Measurements from ENCODE around the gene RASSF4.

The RASSF4 gene

DNA sequence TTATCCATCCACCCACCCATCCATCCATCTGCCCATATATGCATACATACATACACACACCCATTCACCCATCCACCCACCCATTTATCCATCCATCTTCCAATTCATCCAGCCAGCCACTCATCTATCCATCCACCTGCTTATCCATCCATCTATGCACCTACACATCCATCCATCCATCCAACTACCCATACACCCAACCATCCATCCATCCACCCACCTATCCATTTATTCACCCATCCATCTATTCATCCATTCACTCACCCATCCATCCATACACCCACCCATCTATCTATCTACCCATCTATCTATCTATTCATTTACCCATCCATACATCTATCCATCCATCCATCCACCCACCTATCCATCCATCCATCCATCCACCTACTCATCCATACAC lies 31.1 kb upstream of the RASSF4 start:
- no peak for DNase-seq

DNA sequence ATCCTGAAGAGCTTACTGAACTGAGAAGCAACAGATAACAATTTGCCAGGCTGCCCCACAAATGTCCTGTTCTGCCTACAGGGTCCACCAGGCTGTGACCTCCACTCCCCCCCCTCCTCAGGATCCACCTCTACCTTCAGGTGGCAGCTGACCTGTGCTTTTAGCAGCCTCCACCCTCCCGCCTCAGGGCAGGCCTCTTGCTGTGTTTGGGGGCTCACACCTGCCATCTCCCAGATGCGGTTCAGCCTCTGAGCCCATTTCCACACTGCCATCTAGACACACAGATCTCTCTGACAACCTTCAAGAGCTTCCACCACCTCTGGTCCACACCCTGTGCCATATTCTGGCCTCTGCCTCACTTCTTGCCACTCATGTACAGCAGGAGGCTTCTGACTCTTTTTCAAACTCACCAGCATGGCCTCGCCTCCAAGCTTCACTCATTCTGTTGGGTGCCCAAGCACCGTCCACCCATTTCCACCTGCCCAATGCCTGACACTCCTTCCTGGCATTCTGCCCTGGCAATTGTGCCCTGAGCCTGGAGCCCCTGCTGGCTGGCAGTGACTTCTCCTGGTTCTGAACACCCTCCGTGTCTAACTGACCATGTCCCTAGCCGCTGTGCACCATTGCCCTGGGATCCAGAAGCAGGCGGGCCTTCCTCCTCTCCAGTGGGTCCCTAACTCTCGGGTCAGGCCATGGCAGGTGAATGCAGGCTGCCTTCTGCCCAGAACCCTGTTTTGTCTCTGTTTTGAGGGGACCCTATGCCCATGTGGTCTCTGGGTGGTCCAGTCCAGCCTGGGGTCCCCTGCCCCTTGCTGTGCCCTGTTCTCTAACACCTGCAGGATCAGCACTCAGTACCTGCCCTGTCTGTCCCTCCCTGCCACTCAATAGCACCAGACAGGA lies 30.0 kb upstream of the RASSF4 start:
- DNase-seq, result no peak

DNA sequence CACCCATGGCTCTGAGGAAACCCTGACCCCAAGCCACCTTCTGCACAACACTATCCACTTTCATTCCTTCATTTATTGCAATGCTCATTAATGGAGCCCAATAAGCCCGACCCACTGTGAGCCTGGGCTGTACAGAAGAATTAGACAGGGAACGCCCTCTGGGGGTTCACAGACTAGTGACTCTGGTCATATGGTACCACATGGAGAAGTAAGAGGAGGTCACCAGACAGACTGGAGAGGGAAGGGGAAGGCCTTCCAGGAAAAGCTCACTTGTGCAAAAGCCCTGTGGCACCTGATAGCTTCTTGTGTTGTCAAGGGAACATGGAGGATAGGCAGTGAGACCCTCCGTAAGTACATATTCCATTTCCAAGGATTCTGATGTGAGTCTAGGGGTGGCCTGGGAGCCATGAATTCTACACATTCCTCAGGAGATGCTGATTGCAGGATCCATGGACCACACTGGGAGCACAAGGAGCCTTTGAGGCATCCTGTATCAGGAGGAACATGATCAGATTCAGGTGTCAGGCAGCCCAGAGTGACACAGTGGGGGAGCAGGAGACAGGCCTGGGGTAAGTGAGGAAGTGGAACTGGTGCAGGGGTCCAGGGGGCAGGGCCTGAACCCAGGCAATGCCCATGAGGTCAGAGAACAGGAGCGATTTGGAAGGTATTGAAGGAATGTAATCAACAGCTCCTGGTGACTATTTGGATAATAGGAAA lies 28.5 kb upstream of the RASSF4 start:
- DNase-seq, result no peak

DNA sequence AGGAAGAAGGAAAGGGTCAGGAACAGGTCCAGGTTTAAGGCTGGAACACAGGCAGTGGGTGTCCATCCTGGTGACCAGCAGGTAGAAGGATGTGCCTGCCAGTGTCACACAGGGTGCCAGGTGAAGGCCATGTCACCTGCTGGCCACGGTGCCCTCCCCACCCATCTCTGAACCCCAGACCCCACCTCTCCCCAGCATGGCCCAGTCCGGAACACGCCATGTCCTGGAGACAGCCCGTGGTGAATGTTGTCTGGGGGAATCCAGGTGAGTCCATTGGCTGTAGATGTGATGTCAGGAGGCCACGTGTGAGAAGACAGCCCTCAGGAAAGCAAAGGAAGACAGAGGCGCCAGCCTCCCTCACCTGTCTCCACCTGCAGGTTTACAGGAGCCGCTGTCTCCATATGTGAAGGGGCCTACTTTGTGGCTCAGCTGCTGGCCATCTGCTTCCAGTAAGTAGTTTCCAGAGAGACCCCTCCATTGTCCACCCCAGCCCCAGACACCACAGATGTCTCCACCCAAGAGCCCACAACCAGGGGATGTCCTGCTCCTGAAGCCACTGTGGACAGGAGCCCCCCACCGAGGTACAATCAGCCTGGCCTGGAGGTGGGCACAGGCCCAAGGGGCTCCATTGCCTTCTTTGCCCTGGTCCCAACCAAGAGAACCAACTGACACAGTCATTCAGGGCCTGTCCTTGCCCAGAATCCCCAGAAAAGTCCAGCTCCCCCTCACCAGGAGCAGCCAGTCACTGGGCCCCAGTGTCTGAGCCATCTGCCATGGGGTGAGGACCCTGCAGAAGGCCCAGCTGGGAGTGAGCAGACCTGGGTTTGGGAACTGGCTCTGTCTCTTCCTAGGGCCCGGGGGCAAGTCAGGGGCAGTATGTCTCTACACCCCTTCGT lies 27.7 kb upstream of the RASSF4 start:
- DNase-seq, result no peak

DNA sequence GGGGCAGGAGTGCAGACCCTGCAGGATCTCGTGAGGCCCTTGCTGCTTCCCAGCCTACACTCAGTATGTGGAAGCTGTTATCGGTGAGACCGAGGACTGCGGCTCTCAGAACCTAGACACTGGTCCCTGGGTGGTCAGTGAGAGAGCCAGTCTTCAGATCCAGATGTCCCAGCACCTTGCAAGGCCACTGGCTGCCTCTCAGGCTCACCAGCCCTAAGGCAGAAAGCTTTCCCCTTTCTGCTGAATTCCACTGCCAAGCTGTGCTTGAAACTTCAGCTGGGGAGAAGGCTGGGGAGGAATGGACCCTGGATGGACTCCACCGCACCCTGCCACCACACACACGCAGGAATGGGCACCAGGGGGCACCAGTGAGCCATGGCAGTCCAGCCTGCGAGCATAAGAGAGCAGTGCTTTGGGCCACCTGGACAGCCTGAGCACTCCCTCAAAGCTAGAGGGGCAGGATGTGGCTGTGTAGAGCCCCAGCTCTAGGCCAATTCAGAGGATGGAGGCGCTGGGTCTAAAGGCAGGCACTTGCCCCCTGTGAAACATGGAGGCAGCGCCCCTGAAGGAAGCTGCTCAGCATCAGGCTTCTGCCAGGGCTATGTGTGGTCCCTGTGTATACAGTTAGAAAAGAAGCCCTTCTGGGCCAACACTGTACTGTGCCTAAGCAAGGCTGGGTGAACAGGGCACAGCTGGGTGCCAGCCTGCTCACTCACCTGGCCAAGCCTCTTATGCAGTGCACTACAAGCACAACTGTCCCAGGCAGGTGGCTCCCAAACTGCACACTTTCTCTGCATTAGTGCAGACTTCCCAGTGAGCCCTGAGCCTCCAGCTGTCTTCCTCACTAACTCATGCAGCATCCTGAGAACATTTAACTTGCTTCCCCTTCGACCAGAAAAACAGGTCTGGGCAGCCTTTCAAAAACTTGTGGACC lies 26.8 kb upstream of the RASSF4 start:
- DNase-seq, result peak in 1 of 2 experiments; percentile 64

DNA sequence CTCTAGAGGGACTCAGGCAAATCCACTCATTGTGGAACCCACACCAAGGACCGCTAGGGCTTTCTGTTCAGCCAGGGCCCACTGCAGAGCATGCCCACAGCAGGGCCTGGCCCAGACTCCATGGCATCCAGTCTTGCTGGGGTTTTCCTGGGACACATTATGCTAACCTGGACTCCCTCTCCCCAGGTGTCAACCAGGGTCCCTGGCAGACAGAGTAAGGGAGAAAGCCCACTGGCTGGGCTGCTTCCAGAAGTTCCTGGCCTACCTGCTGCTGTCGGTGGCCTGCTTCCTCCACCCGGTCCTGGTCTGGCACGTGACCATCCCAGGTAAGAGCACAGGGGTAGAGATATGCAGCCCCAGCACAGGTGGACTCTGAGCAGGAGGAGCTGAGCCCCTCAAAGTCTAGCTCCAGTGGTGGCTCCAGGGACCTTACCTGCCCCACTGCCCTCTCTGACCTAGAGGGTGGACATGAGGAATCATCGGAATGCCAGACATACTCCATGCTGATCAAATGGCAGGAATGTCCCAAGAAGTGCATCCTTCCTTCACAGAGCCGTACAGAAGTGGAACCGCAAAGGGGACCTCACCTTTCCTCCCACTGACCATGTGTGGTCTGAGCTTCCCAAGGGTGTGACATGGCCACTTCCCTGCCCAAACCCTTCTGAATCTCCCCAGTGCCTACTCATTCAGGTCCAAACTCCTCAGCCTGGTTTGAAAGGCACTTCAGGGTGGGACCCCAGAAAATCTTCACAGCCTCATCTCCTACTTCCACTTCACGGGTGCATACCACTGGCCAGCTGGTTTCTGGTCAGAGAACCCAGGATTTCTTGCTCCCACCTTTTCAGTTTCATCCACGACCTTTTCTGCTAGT lies 25.9 kb upstream of the RASSF4 start:
- DNase-seq, result no peak

DNA sequence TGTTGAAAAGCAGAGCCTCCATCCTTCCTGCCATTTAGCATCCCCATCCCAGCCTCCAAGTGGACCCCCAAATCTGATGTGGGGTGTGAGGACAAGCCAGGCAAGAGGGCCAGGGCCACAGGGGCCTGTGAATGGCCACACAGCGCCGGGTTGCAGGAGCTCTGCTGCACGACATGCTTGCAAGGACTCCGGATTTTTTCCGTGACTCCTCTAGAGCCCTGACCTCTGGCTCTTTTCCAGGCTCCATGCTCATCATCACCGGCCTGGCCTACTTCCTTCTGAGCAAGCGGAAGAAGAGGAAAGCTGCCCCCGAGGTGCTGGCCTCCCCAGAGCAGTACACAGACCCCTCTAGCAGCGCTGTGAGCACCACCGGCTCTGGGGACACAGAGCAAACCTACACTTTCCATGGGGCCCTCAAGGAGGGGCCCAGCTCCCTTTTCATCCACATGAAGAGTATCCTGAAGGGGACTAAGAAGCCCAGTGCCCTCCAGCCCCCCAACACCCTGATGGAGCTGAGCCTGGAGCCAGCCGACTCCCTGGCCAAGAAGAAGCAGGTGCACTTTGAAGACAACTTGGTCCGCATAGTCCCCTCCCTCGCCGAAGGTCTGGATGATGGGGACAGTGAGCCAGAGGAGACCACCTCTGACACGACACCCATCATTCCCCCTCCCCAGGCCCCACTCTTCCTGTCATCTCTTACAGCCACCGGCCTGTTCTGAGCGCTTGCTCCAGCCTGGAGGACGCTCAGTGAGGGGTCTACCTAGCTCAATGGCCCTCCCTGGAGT lies 25.0 kb upstream of the RASSF4 start:
- no peak for DNase-seq

DNA sequence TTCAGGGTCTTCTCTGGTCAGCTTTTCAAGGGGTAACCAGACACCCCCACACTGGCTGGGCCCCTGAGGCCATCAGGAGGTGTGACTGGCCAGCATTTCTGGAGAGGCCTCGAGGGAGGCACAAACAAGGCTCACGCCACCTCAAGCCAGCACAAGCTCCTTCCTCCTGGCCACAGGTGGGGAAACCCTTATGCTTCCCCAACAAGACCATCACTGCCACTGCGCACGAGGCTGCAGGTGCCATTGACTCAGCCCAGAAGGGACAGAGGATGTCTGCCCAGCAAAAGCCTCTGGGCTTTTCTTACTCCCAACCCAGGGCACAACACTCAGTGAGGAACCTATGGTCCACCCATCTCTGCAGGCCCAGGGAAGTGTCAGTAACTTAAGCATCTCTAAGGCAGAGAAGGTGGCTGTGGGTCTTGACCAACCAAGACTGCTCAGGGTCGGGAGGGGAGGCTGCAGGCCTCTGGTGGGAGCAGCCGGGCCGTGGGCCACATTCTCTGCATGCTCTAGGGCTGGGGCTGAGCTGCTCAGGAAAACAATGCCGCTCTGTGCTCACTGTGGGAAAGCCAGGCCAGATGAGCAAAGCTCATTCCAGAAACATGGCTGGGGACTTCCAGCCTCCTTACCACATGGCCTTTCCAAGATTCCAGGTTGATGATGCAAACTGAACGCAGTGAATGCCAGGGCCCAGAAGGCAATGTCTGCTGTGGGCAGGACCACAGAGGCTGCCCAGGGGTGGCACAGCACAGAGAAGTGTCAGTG lies 24.2 kb upstream of the RASSF4 start:
- DNase-seq, result no peak

DNA sequence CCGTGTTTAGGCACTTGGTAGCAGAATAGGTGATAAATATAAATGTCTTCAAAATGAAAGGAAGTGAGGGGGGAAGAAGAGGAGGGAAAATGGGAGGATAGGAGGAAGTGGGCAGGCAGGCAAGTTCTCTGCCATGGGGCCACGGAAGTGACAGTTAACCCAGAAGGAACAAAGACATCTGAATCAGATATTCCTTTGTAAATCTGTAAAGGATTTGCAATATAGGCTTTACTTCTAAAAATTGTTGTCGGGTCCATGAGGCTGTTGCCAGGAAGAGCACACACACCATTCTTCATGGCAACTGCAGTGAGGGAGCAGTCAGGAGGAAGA lies 23.7 kb upstream of the RASSF4 start:
- no peak for DNase-seq

DNA sequence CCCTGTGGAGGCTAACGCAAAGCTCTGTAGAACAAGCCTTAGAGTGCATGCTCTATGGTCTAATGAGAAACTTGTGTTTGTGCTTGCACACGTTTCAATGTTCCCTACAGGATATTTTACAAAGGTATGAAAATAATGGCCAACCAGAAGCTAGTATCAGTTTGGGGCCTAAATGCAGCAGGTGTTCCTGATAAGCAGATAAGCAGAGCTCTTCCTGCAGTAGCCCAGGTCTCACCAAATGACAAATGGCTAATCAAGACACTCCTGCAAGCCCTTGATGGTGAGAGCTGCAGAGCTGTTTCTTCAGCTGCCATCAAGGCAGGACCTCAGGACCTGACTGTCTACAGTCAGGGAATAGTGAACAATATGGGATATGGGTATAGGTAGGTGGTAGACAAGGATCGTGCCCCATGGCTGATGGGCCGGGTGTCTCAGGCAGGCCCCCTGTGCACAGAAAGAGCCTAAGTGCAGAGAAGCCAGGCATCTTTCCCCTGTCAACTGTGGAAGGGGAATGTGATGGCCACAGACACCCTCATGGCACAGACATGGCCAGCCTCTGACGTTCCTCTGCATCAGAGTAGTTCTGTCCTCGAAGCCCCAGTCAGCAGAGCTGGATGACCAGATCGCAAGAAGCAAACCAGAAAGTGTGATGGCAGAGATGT lies 23.2 kb upstream of the RASSF4 start:
- no peak for DNase-seq

DNA sequence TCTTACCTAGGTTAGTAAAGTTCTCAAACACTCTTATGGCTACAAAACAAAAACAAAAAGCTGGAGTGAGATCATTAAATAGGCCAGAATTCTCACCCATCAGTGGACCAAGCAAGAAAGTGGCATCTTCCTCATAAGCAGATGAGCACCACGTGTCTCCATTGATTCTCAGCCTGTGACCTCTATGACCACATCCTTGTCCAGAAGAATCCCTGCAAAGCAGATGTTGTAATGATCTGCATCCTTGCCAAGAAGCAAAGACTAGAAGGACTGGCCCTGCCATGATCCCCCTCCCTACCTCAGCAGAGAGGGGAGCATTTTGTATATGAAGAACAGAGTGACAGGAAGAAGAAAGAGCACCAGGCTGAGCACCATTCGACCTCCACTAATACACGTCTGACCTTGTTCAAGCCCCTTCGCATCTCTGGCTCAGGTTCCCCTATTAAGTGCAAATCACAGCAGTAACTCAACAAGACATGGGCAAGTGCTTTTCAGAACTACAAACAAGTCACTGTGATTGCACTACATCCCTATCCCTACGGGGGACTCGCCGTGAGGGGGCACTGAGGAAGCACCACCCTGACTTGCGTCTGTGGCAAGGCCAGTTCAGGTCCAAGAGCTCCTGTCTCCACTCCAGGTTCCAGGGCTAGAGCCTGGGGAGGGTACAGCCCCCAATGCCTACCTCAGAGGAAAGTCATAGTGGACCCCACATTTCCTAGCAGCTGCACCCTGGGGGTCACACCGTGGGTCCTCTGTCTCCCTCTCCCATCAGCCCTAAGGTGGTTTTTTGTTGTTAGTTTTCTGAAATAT lies 22.2 kb upstream of the RASSF4 start:
- DNase-seq, result no peak

DNA sequence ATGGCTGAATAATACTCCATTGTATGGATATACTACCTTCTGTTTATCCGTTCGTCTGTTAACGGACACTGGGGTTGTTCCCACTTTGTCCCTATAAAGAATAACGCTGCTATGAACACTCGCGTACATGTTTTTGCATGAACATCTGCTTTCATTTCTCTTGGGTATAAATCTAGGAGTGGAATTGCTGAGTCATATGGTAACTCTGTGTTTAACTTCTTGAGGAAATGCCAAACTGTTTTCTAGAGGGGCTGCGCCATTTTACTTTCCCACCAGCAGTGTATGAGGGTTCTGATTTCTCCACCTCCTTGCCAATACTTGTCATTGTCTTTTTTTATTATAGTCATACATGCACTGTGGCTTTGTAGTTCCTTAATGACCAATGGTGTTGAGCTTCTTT lies 20.6 kb upstream of the RASSF4 start:
- no peak for DNase-seq

DNA sequence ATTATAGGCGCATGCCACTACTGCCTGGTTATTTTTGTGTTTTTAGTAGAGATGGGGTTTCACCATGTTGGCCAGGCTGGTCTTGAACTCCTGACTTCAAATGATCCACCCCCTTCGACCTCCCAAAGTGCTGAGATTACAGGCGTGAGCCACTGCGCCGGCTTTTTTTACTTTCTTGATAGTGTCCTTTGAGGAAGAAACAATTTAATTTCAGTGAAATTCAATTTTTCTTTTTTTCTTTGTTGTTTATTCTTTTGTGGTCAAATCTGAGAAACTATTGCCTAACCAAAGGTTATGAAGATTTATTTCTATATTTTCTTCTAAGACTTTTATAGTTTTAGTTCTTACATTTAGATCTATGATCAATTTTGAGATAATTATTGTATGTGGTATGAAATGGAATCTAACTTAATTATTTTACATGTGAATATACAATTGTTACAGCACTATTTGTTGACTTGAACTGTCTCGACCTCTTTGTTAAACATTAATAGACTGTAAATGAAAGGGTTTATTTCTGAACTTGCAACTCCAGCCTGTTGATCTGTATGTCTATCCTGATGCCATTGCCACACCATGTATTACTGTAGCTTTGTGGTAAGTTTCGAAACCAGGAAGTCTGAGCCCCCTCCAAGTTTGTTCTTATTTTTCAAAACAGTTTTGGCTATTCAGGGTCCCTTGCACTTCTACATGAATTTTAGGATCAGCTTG lies 19.8 kb upstream of the RASSF4 start:
- DNase-seq, result no peak

DNA sequence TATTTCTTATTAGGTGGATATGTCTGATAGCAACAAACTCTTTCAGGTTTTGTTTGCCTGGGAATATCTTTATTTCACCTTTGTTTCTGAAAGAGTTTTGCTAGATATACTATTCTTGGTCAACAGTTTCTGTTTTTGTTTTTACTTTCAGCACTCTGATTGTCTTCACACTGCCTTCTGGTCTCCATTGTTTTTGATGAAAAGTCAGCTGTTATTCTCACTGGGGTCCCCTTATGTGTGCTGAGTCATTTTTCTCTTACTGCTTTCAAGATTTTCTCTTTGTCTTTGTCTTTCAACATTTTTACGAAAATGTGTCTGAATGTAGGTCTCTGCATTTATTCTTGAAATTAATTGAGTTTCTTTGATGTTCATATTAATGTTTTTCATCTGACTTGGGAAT lies 15.2 kb upstream of the RASSF4 start:
- DNase-seq, result no peak

DNA sequence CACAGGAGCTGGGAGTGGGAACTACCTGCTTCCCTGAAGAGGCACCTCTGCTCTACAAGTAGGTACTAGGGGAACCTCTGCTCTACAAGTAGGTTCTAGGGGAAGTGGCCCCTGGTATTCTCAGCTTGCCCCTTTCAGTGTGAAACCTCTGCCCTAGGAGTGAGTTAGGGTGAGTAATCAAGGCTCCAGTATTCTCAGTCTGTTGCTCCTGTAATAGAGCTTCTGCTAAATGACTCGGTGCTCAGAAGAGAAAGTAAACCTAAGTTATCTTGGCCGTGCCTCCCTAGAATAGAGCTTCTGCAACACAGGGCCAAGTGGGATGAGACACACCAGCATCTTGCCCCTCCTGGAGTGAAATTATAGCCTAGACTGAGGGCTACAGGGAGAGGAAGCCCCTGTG lies 13.4 kb upstream of the RASSF4 start:
- no peak for DNase-seq

DNA sequence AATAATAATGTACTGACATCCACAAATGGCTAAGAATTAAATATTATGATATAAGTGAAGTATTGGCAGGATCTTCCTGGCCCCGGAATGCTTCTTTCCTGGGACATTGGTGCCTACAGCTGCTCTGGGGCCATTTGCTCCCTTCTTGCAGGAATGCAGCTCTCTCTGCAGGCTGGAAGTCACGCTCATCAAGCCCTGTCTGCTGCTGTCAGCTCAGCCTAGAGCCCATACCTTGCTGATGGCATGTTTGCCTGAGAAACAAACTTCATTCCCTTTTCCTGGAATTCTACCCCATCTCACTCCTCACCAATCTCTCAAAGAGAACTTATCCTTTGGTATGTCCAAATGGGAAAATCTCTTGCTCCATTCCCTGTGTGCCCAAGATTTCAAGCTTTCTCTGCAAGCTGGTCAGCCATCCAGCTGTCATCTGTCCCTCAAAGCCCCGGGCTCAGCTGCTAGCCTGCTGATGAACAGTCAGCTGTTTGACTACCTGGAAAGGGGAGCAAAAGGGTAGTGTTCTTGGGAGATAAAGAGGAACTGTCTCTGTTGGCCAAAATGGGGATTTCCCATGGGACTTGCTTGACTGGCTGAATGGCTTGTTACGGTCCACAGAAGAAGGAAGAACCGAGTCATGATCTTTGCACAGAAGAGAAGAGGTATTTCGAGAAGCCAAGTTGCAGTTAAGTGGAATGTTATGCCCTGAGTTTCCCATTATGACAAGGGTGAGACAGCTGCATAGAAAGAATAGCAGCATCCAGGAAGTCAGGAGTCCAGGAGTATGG lies 12.0 kb upstream of the RASSF4 start:
- no peak for DNase-seq

DNA sequence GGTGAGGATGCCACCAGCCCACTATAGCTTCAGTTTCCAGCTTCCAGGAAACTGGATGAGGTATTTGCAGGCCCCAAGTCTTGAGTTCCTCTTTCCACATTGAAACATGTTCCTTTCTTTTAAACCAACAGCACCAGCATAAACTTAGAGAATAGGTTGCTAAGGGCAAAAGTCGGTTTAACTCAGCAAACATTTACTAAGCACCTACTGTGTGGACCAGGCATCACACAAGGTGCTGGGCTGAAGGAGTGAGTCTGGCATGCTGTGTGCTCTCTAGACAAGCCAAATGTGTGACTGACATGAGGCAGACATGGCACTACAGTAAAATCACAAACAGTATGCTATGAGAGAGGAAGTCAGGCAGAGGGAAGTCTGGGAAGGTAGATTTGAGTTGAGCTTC lies 11.0 kb upstream of the RASSF4 start:
- no peak for DNase-seq

Data from cerebellar nuclear complex (tissue), 1 donor.